Smooth muscle cell (in vitro differentiated cells): ENCODE measurements around the gene CPNE1. TPM values are rescaled to one million over a fixed set of nuclear protein-coding genes. Genes with fewer than 3 reads are reported as not detected.

Experiments used
- DNase-seq: peaks from one replicate; lab custom pipeline; 2025; ENCODE audit not compliant: unreplicated experiment; lab: John Stamatoyannopoulos, UW
- H2AFZ ChIP-seq: fragments of 200-600 bp; sonication (generic); 2 replicates; pipeline ENCODE4 v1.6.0; 2016; ENCODE audit warnings: antibody characterized with exemption, low read depth, mild to moderate bottlenecking
- H3F3A ChIP-seq: fragments of 200-600 bp; sonication (generic); 2 replicates; pipeline ENCODE4 v1.6.0; 2017; ENCODE audit warnings: antibody characterized with exemption, low read depth
- H3K27ac ChIP-seq: fragments of 200-600 bp; sonication (generic); 2 replicates; pipeline ENCODE4 v1.5.1; 2016; ENCODE audit warnings: low read depth, mild to moderate bottlenecking
- H3K27me3 ChIP-seq: fragments of 200-600 bp; sonication (generic); 2 replicates; pipeline ENCODE4 v1.6.1; 2016; ENCODE audit warnings: low read depth, mild to moderate bottlenecking
- H3K36me3 ChIP-seq: fragments of 200-600 bp; sonication (generic); 2 replicates; pipeline ENCODE4 v1.5.1; 2016; ENCODE audit warnings: low read depth
- H3K4me1 ChIP-seq: fragments of 200-600 bp; sonication (generic); 2 replicates; pipeline ENCODE4 v1.5.1; 2016; ENCODE audit warnings: low read depth
- H3K4me2 ChIP-seq: fragments of 200-600 bp; sonication (generic); 2 replicates; pipeline ENCODE4 v1.6.0; 2016; ENCODE audit warnings: mild to moderate bottlenecking
- H3K4me3 ChIP-seq: fragments of 200-600 bp; sonication (generic); 2 replicates; pipeline ENCODE4 v1.5.1; 2016; ENCODE audit warnings: mild to moderate bottlenecking
- H3K79me2 ChIP-seq: fragments of 200-600 bp; sonication (generic); 2 replicates; pipeline ENCODE4 v1.6.0; 2016; ENCODE audit warnings: low read depth, mild to moderate bottlenecking
- H3K9ac ChIP-seq: fragments of 200-600 bp; sonication (generic); 2 replicates; pipeline ENCODE4 v1.6.0; 2016; ENCODE audit warnings: low read depth
- H3K9me3 ChIP-seq: fragments of 200-600 bp; sonication (generic); replicated peaks from 2 replicates; pipeline ENCODE4 v1.5.1; 2016; ENCODE audit warnings: low read depth
- H4K20me1 ChIP-seq: fragments of 200-600 bp; sonication (generic); 2 replicates; pipeline ENCODE4 v1.6.0; 2016; ENCODE audit warnings: low read depth
- WGBS: methylation state at CpG from one replicate; pipeline ENCODE4 v1.1.7; 2016; ENCODE audit warnings: low lambda C conversion rate; 5-methylcytosine and 5-hydroxymethylcytosine counted together
- polyA plus RNA-seq: library from polyadenylated mRNA; unstranded; fragments of >200 nt; fragmentation: Nextera tagmentation; extraction: Ambion mirVana; gene quantifications from 2 replicates; pipeline ENCODE4 v1.2.1, GENCODE V29; 2016
- total RNA-seq: library from RNA; depleted of rRNA; stranded (reverse); fragments of >200 nt; gene quantifications from 2 replicates; pipeline ENCODE4 v1.2.3, GENCODE V29; 2014
- TF ChIP-seq, protein P1 (sequence below): fragments of 200-600 bp; sonication (generic); IDR thresholded peaks from 2 replicates; pipeline ENCODE4 v1.5.1; 2017; ENCODE audit warnings: borderline replicate concordance, mild to moderate bottlenecking, antibody characterized with exemption; ENCODE audit not compliant: insufficient read depth, poor library complexity, severe bottlenecking

CPNE1 gene
- total and polyA plus RNA-seq, 2 experiments from 2014 or later: 140 to 156 TPM

DNA sequence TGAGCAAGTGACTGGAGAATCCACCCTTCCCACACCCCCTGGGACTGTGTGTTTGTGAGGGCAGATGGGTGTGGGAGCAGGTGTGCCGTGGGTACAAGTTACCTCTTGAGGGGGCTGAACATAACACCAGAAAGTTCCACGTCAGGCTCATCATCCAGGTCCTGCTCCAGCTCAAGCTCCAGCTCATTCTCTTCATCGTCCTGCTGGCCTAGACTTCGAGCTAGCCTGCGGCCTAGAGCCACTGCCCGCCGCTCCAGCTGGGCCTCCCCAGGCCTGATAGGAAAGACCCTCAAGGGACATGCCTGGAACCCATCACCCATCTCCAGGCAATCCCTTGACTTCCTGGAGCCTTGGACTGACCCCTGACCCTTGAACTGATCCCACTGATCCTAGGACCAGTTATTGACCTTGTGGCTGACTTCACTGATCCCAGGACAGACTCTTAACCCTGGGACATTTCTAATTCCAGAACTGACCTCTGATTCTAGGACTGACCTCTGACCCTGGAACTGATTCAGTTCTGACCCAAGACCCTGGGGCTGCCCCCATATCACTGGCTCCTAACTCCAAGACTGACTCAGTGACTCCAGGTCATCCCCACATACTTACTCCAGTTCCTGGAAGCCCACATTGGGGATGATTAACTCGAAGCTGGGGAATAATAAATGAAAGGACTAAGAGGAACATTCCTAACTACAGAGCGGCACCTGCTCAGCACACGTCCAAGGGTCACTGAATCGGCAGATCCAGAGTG, 60.8 kb downstream of the CPNE1 start:
- Histone ChIP-seq H3K9ac (no peak overlapping the region), H3K27ac (no peak overlapping the region), H4K20me1 (no peaks in the 10 kb centered on the region), H3K4me2 (no peak overlapping the region), H3K4me1 (peaks cover 8% of the 10 kb centered on the region), H3K4me3 (no peak overlapping the region), H2AFZ (no peak overlapping the region), H3F3A (no peaks in the 10 kb centered on the region), H3K27me3 (peaks cover 44% of the 10 kb centered on the region), H3K36me3 (no peaks in the 10 kb centered on the region), H3K9me3 (no peaks in the 10 kb centered on the region), H3K79me2 (no peaks in the 10 kb centered on the region)
- 95% methylated on average over 11 of the region's 11 CpGs for WGBS
- TF ChIP-seq, protein P1, sequence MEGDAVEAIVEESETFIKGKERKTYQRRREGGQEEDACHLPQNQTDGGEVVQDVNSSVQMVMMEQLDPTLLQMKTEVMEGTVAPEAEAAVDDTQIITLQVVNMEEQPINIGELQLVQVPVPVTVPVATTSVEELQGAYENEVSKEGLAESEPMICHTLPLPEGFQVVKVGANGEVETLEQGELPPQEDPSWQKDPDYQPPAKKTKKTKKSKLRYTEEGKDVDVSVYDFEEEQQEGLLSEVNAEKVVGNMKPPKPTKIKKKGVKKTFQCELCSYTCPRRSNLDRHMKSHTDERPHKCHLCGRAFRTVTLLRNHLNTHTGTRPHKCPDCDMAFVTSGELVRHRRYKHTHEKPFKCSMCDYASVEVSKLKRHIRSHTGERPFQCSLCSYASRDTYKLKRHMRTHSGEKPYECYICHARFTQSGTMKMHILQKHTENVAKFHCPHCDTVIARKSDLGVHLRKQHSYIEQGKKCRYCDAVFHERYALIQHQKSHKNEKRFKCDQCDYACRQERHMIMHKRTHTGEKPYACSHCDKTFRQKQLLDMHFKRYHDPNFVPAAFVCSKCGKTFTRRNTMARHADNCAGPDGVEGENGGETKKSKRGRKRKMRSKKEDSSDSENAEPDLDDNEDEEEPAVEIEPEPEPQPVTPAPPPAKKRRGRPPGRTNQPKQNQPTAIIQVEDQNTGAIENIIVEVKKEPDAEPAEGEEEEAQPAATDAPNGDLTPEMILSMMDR: no peak
- no peak for DNase-seq

DNA sequence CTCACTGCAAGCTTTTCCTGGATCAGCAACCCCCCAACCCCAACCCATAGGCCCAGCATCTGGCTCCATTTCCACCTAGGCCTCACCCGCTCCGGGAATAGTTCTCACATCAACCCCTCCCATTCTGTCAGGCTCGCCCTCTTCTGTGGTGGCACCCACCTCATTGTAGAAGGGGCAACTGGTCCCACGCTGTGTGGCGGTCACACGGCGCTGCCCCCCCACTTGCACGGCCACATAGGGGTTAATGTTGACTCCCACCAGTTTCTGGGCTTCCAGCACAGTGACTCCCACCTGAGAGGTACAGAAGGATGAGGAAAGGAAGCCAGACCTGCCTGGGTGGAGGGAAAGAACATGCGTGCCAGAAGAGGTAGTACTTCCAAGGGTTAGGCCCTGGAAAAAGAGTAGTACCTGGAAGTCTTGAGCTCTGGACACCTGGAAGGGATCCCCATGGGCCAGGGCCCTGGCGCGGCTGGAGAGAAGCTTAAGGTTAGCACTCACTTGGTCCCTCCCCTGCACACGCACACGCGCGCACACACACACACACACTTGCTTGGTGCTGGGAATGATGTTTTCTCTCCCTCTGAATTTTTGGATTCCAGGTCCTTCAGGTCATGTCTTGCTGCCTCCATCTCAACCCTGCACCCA, 61.7 kb downstream of the CPNE1 start:
- no peak overlapping the region for H3K4me3 ChIP-seq
- no peak overlapping the region for H2AFZ ChIP-seq
- no peak overlapping the region for H3K4me2 ChIP-seq
- no peaks in the 10 kb centered on the region for H3K36me3 ChIP-seq
- H3F3A ChIP-seq: no peaks in the 10 kb centered on the region
- no peaks in the 10 kb centered on the region for H4K20me1 ChIP-seq
- H3K27ac ChIP-seq: no peak overlapping the region
- peaks cover 51% of the 10 kb centered on the region for H3K27me3 ChIP-seq
- no peaks in the 10 kb centered on the region for H3K9me3 ChIP-seq
- WGBS: 92% methylated on average over 15 of the region's 15 CpGs
- H3K9ac ChIP-seq: no peak overlapping the region
- DNase-seq: no peak
- H3K79me2 ChIP-seq: no peaks in the 10 kb centered on the region
- TF ChIP-seq, protein P1: no peak
- H3K4me1 ChIP-seq: peaks cover 8% of the 10 kb centered on the region

DNA sequence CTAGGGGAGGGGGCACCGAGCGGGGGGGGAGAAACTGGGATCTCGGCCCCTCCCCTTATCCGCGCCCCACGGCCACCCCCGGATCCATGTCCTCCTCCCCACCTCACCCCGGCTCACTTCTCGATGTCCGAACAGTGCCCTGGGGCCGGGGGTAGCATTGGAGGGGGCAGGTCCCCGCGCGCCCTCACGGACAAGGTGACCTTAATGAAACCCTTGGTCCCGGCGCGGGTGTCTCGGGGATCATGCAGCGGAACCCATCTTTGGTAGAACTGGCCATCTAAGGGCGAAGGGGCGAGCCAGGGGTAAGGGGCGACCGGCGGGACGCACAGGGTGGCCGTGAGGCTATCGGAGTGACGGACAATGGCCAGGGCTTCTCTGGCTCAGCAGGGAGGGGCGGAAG, 62.7 kb downstream of the CPNE1 start:
- TF ChIP-seq, protein P1: no peak
- Histone ChIP-seq H3K4me2 (peak overlapping the region; percentile 97), H3K79me2 (no peaks in the 10 kb centered on the region), H3K27ac (no peak overlapping the region), H3K9ac (no peak overlapping the region), H3K9me3 (no peaks in the 10 kb centered on the region), H2AFZ (no peak overlapping the region), H3K36me3 (no peaks in the 10 kb centered on the region), H3K4me1 (peaks cover 8% of the 10 kb centered on the region), H3K4me3 (peak overlapping the region; percentile 52), H3F3A (no peaks in the 10 kb centered on the region), H4K20me1 (no peaks in the 10 kb centered on the region), H3K27me3 (peaks cover 51% of the 10 kb centered on the region)
- DNase-seq: no peak
- 64% methylated on average over 24 of the region's 30 CpGs for WGBS
